ENCODE data around the gene RTF1. TPM values are rescaled to one million over a fixed set of nuclear protein-coding genes. Genes with fewer than 3 reads are reported as not detected.

The RTF1 gene
- total RNA-seq, 1 experiment from 2014 or later, result 49.5 TPM

- peak overlapping the region; percentile 40 to 75 for H3K4me3 Mint-ChIP-seq
- H2AFZ ChIP-seq (ENCODE audit: low read length), result no peak overlapping the region
Measured at GRCh38 chr15:41501931-41502794, 85.3 kb downstream of the RTF1 start.

More at GRCh38 chr15:41501931-41502794, 85.3 kb downstream of the RTF1 start:
- H2BK120ac ChIP-seq (ENCODE audit: low read depth, low read length, poor library complexity, severe bottlenecking), result no peak overlapping the region
- H3K9me3 ChIP-seq (ENCODE audit: control insufficient read depth, low read depth, low read length), result no peaks in the 10 kb centered on the region
- H2BK5ac ChIP-seq (ENCODE audit: insufficient read length, low read length), result no peak overlapping the region
- H2BK12ac ChIP-seq (ENCODE audit: insufficient read length, low read depth, low read length), result no peak overlapping the region
- H3K23me2 ChIP-seq (ENCODE audit: insufficient read length, low read depth, low read length, poor library complexity, severe bottlenecking), result peaks cover 3% of the 10 kb centered on the region
- H3K4ac ChIP-seq (ENCODE audit: low read depth, low read length), result no peak overlapping the region
- no peak for TF ChIP-seq CTCF (conservative IDR thresholded peaks at IDR 0.05)
- H4K8ac ChIP-seq (replicated peaks; ENCODE audit: insufficient read length, low read depth, low read length), result no peak overlapping the region
- no peaks in the 10 kb centered on the region for H4K20me1 ChIP-seq (ENCODE audit: control insufficient read depth, insufficient read depth, insufficient read length)
- peaks cover 100% of the 10 kb centered on the region for H3K27me3 Mint-ChIP-seq (ENCODE audit: low read depth)
- no peak overlapping the region for H2AK5ac ChIP-seq (ENCODE audit: insufficient read length, low read length)
- H2BK15ac ChIP-seq (ENCODE audit: low read depth, low read length), result no peak overlapping the region
- H3K56ac ChIP-seq (ENCODE audit: insufficient read length, low read depth, low read length), result no peak overlapping the region
- no peak for DNase-seq
- no CpG with 5 or more reads among the region's 64 CpGs for WGBS (ENCODE audit: extremely low coverage, insufficient read length, low lambda C conversion rate)
- no peak overlapping the region for H3K27ac Mint-ChIP-seq
- H4K91ac ChIP-seq (ENCODE audit: insufficient read length, low read depth, low read length), result no peak overlapping the region
- H3K23ac ChIP-seq (ENCODE audit: insufficient read length, low read depth, low read length), result no peak overlapping the region
- H3K9ac ChIP-seq (ENCODE audit: extremely low read depth, insufficient read length, low read length), result no peak overlapping the region
- peaks cover 80% of the 10 kb centered on the region for H3K27me3 ChIP-seq (ENCODE audit: insufficient read depth, low read length)
- H2BK20ac ChIP-seq (ENCODE audit: low read depth, low read length, poor library complexity, severe bottlenecking), result no peak overlapping the region
- no peaks in the 10 kb centered on the region for H3K79me1 ChIP-seq (ENCODE audit: insufficient read depth, low read depth, low read length, poor library complexity, severe bottlenecking)
- H3K4me1 ChIP-seq (ENCODE audit: insufficient read depth, low read length), result no peaks in the 10 kb centered on the region
- H3K27ac ChIP-seq (ENCODE audit: insufficient read length, low read depth, low read length), result no peak overlapping the region
- no peak overlapping the region for H3K14ac ChIP-seq (ENCODE audit: insufficient read depth, low read length)
- peaks cover 0 to 4% (median 0%) of the 10 kb centered on the region in 3 experiments; a peak in 1 of 7 replicates for H3K36me3 Mint-ChIP-seq (ENCODE audit: insufficient read depth in 1 of 3, low read depth in 3 of 3)
- no peak overlapping the region for H3K18ac ChIP-seq (ENCODE audit: insufficient read length, low read depth, low read length)
- H4K5ac ChIP-seq (ENCODE audit: insufficient read length, low read depth, low read length), result no peak overlapping the region
- H3K79me2 ChIP-seq (ENCODE audit: insufficient read depth, low read length), result no peaks in the 10 kb centered on the region
- H3K4me1 Mint-ChIP-seq, result peaks cover 4 to 21% of the 10 kb centered on the region in 2 experiments; a peak in 3 of 4 replicates
- H3T11ph ChIP-seq (ENCODE audit: low read length), result no peak overlapping the region
- peak overlapping the region; percentile 48 for H3K4me2 ChIP-seq (ENCODE audit: insufficient read depth, insufficient read length, low read length)
- H3K9me3 Mint-ChIP-seq, result no peaks in the 10 kb centered on the region; a peak in 2 of 5 replicates
